ENCODE measurements around the gene ZNF835. TPM values are rescaled to one million over a fixed set of nuclear protein-coding genes. Genes with fewer than 3 reads are reported as not detected.

ZNF835 gene
- total RNA-seq, 1 donor from 2014 or later = 1.7 TPM

DNA sequence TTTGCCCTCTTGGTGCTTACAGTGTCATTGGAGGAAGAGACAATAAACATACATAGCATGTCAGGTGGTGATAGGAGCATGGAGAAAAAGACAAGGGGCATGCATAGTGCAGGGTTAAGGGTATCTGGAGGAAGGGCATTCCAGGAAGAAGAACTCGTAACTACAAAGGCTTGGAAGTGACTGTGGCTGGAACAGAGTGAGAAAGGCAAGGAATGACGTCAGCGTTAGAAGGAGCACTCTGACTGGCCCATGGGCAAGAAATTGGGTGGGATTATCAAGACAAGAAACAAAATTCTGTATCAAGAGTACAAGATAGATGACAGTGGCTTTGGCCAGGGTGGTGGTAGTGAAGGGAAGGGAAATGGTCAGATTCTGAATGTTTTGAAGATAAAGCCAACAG, 17.4 kb downstream of the ZNF835 start:
- Histone ChIP-seq H3K27me3 (no peaks in the 10 kb centered on the region), H3K9me3 (no peaks in the 10 kb centered on the region), H3K4me3 (no peak overlapping the region), H3K4me1 (no peaks in the 10 kb centered on the region), H3K27ac (no peak overlapping the region), H3K36me3 (no peaks in the 10 kb centered on the region)
- TF ChIP-seq, protein P1, sequence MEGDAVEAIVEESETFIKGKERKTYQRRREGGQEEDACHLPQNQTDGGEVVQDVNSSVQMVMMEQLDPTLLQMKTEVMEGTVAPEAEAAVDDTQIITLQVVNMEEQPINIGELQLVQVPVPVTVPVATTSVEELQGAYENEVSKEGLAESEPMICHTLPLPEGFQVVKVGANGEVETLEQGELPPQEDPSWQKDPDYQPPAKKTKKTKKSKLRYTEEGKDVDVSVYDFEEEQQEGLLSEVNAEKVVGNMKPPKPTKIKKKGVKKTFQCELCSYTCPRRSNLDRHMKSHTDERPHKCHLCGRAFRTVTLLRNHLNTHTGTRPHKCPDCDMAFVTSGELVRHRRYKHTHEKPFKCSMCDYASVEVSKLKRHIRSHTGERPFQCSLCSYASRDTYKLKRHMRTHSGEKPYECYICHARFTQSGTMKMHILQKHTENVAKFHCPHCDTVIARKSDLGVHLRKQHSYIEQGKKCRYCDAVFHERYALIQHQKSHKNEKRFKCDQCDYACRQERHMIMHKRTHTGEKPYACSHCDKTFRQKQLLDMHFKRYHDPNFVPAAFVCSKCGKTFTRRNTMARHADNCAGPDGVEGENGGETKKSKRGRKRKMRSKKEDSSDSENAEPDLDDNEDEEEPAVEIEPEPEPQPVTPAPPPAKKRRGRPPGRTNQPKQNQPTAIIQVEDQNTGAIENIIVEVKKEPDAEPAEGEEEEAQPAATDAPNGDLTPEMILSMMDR (IDR thresholded peaks at IDR 0.05) = no peak
- TF ChIP-seq POLR2AphosphoS5 (IDR thresholded peaks at IDR 0.05; ENCODE audit: insufficient read depth in 1 of 2, low read depth in 1 of 2) (no peak), POLR2A (IDR thresholded peaks at IDR 0.05) (no peak)
- intact Hi-C loops (cut with DNase I) = no loop called here
- no peak for DNase-seq (ENCODE audit: extremely low spot score in 2 of 2)

DNA sequence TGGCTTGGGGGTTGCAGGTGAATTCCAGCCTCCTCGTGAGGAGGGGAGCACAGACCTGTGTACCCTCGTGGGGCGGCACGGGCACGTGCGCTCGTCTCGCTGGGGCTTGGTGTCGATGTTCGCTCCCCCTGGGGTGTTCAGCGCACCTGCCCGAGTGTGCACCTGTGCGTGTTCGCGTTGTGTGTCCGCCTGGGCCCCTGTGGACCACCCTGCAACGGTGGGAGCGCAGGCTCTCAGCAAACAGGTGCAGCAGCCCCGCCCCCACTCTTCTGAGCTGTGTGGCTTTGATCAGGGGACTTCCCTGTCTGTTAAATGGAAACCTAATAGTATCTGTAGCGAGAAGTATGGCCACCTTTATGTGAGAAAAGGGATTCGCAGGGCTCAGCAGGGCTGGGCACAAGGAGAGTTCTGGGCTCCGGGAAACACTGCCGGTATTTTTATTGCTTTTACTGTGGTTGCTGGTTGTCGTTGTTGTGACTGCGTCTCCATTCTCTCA, 28.0 kb downstream of the ZNF835 start:
- H3K9me3 ChIP-seq = no peaks in the 10 kb centered on the region
- no peak overlapping the region for H3K27ac ChIP-seq
- DNase-seq (ENCODE audit: extremely low spot score in 2 of 2) = no peak
- no peaks in the 10 kb centered on the region for H3K27me3 ChIP-seq
- H3K36me3 ChIP-seq = no peaks in the 10 kb centered on the region
- H3K4me1 ChIP-seq = no peaks in the 10 kb centered on the region
- intact Hi-C loops (cut with DNase I) = no loop called here
- TF ChIP-seq, protein P1 (IDR thresholded peaks at IDR 0.05) = no peak
- no peak for TF ChIP-seq POLR2A (IDR thresholded peaks at IDR 0.05)
- TF ChIP-seq POLR2AphosphoS5 (IDR thresholded peaks at IDR 0.05; ENCODE audit: insufficient read depth in 1 of 2, low read depth in 1 of 2) = no peak
- H3K4me3 ChIP-seq = no peak overlapping the region

DNA sequence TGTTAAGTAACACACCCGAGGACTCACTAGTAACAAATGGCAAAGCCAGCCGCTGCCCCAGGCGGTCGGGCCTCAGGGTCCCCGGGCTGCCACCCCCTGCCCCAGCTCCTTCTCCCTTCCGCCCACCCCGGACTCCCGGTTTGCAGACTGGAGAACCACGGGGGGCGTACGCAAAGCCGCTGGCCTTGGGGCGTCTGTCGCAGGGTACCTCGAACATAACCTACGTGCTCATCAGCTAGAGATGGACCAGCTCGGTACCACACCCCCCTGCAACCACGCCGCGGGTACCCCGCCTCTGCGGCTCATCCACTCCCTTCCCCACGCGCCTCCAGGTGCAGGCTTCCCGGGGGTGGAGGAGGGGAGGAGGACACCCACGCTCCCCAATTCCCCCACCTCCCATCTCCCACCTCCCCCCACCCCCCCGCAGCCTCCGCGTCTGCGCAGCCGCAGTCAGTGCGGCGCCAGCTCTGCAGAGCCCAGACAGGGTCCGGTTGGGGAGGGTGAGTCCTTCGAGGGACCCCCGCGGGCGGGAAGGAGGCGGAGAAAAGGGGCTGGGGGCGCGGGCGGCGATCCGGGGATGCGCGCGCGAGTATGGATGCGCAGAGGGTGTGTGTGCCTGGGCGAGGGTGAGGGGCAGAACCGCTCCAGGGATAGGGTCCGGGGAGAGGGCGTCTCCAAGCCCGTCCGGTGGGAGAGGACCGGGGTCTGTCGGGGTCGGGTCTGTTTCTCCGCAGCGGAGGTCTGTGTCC, 28.7 kb downstream of the ZNF835 start, which contains the start of gene SMIM17:
Gene SMIM17 (plus strand): TSS at position 449 of the 749 bp plus-strand sequence. CDS start 2,509 bp downstream, outside the sequence.
- no peaks in the 10 kb centered on the region for H3K9me3 ChIP-seq
- no peak for TF ChIP-seq POLR2AphosphoS5 (IDR thresholded peaks at IDR 0.05; ENCODE audit: insufficient read depth in 1 of 2, low read depth in 1 of 2)
- TF ChIP-seq, protein P1 (IDR thresholded peaks at IDR 0.05) = no peak
- TF ChIP-seq POLR2A (IDR thresholded peaks at IDR 0.05) = no peak
- intact Hi-C loops (cut with DNase I) = no loop called here

DNA sequence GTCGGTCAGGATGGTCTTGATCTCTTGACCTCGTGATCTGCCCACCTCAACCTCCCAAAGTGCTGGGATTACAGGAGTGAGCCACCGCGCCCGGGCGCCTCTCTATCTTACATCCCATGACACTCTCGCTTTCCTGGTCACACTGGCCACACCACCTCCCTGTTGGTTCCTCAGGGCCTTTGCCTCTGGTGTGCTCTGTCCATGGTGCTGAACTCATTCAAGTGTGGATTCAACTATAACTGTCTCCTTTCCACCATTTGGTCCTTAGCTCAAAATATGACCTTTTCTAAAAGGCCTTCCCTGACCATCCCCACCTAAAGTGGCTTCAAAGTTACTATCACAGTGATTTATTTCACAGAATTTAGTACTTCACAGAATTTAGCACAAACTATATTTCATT, 32.3 kb downstream of the ZNF835 start:
- Histone ChIP-seq H3K27me3 (no peaks in the 10 kb centered on the region), H3K9me3 (peaks cover under 1% of the 10 kb centered on the region), H3K4me3 (no peak overlapping the region), H3K4me1 (no peaks in the 10 kb centered on the region), H3K36me3 (no peaks in the 10 kb centered on the region), H3K27ac (no peak overlapping the region)
- intact Hi-C loops (cut with DNase I) = no loop called here
- DNase-seq (ENCODE audit: extremely low spot score in 2 of 2) = no peak
- TF ChIP-seq POLR2AphosphoS5 (IDR thresholded peaks at IDR 0.05; ENCODE audit: insufficient read depth in 1 of 2, low read depth in 1 of 2) = no peak
- TF ChIP-seq POLR2A (IDR thresholded peaks at IDR 0.05) = no peak
- TF ChIP-seq, protein P1 (IDR thresholded peaks at IDR 0.05) = no peak

More for the DNA sequence above, 28.7 kb downstream of the ZNF835 start, which contains the start of gene SMIM17:
- H3K27me3 ChIP-seq = no peaks in the 10 kb centered on the region
- H3K4me3 ChIP-seq = no peak within 1 kb of the TSS
- H3K27ac ChIP-seq = no peak within 1 kb of the TSS
- no peak for DNase-seq (ENCODE audit: extremely low spot score in 2 of 2)
- H3K36me3 ChIP-seq = no peaks in the 10 kb centered on the region
- H3K4me1 ChIP-seq = no peaks in the 10 kb centered on the region

Data from vagina (tissue), 2 donors.